Left lung (tissue), 10 donors: ENCODE measurements around the gene TMEM131L. TPM values are rescaled to one million over a fixed set of nuclear protein-coding genes. Genes with fewer than 3 reads are reported as not detected.

Experiments
- ATAC-seq: fragments of 200-7000 bp; cut with Tn5 transposase; one replicate; pipeline ENCODE4 v1.9.1; 2020; ENCODE audit warnings: moderate library complexity
- DNase-seq, 4 donors: peaks; one replicate each; pipeline ENCODE4 v3.0.0-alpha.2; 2013 to 2020
- H3K27ac ChIP-seq, 2 donors: fragments of 200-600 bp; sonication (generic) in 1 of 2; one replicate each; pipeline versions ENCODE4 v1.5.0 to v1.8.0; 2020 to 2021
- H3K27me3 ChIP-seq, 2 donors: fragments of 200-600 bp; sonication (generic) in 1 of 2; one replicate each; pipeline versions ENCODE4 v1.5.0 to v1.8.0; 2020 to 2021
- H3K36me3 ChIP-seq, 2 donors: fragments of 200-600 bp; sonication (generic) in 1 of 2; one replicate each; pipeline versions ENCODE4 v1.5.0 to v1.8.0; 2020 to 2021
- H3K4me1 ChIP-seq, 2 donors: fragments of 200-600 bp; one replicate each; pipeline ENCODE4 v1.8.0; 2021
- H3K4me3 ChIP-seq, 2 donors: fragments of 200-600 bp; sonication (generic) in 1 of 2; one replicate each; pipeline versions ENCODE4 v1.5.0 to v1.8.0; 2020 to 2021; ENCODE audit warnings: mild to moderate bottlenecking in 1 of 2
- H3K9me3 ChIP-seq, 2 donors: fragments of 200-600 bp; sonication (generic) in 1 of 2; one replicate each; pipeline versions ENCODE4 v1.5.0 to v1.8.0; 2020 to 2021
- CTCF ChIP-seq, 2 donors: fragments of 200-600 bp; sonication (generic) in 1 of 2; IDR thresholded peaks; one replicate each; pipeline versions ENCODE4 v1.5.0 to v1.8.0; 2021; ENCODE audit warnings: antibody characterized with exemption in 2 of 2
- intact Hi-C, 2 donors: fragments of 100-400 bp; cut with DNase I; formaldehyde crosslinking; loops; one replicate each; pipeline versions ENCODE4 v1.11.2 to v1.14.2; 2022
- polyA plus RNA-seq, 6 donors: library from polyadenylated mRNA; unstranded; fragments of 120-200 nt; gene quantifications; one replicate each; pipeline ENCODE4 v1.2.1, GENCODE V29; 2013; ENCODE audit not compliant: insufficient read length in 6 of 6
- total RNA-seq, 2 donors: library from RNA; stranded (reverse); fragmentation: NEBNext Ultra II Directional; extraction: Animal tissue kit (Norgen Biotek cat#: 25700); gene quantifications; one replicate each; pipeline ENCODE4 v1.2.1, GENCODE V29; 2021
- donor health status: DM: no; HTN: yes; CAD: no.
- donor health status: DM: no; HTN: no; CAD: no.

Gene TMEM131L
- total and polyA plus RNA-seq, 8 donors = 17.6 to 34.2 (median 30.4) TPM

- no peaks in the 10 kb centered on the region for H3K4me1 ChIP-seq
- H3K9me3 ChIP-seq = no peaks in the 10 kb centered on the region
- intact Hi-C loops = no loop called here
- TF ChIP-seq CTCF (IDR thresholded peaks at IDR 0.05) = no peak
- no peaks in the 10 kb centered on the region for H3K27me3 ChIP-seq
- H3K36me3 ChIP-seq = no peaks in the 10 kb centered on the region
- no peak overlapping the region for H3K27ac ChIP-seq
- H3K4me3 ChIP-seq = no peak overlapping the region
- ATAC-seq (no peak), DNase-seq (no peak)
Observed at GRCh38 chr4:153419673-153420278, 46.4 kb upstream of the TMEM131L start.

GRCh38 chr4:153420361-153420760 lies 45.8 kb upstream of the TMEM131L start:
- no peaks in the 10 kb centered on the region for H3K4me1 ChIP-seq
- H3K4me3 ChIP-seq = no peak overlapping the region
- DNase-seq = no peak
- no peak overlapping the region for H3K27ac ChIP-seq
- no peaks in the 10 kb centered on the region for H3K9me3 ChIP-seq
- TF ChIP-seq CTCF (IDR thresholded peaks at IDR 0.05) = no peak
- no peaks in the 10 kb centered on the region for H3K27me3 ChIP-seq
- intact Hi-C loops = no loop called here
- ATAC-seq = no peak
- no peaks in the 10 kb centered on the region for H3K36me3 ChIP-seq

GRCh38 chr4:153421941-153422340 lies 44.2 kb upstream of the TMEM131L start:
- ATAC-seq (no peak), DNase-seq (no peak)
- Histone ChIP-seq H3K4me1 (no peaks in the 10 kb centered on the region), H3K27ac (no peak overlapping the region), H3K9me3 (no peaks in the 10 kb centered on the region), H3K4me3 (no peak overlapping the region), H3K36me3 (no peaks in the 10 kb centered on the region), H3K27me3 (no peaks in the 10 kb centered on the region)
- intact Hi-C loops = no loop called here
- TF ChIP-seq CTCF (IDR thresholded peaks at IDR 0.05) = no peak

GRCh38 chr4:153426207-153426885 lies 39.8 kb upstream of the TMEM131L start:
- H3K27ac ChIP-seq = no peak overlapping the region
- no peaks in the 10 kb centered on the region for H3K27me3 ChIP-seq
- H3K9me3 ChIP-seq = no peaks in the 10 kb centered on the region
- ATAC-seq (no peak), DNase-seq (peak in 1 of 4 donors; percentile 30)
- no peak for TF ChIP-seq CTCF (IDR thresholded peaks at IDR 0.05)
- H3K4me3 ChIP-seq = no peak overlapping the region
- intact Hi-C loops = no loop called here
- H3K4me1 ChIP-seq = no peaks in the 10 kb centered on the region
- H3K36me3 ChIP-seq = no peaks in the 10 kb centered on the region

- Histone ChIP-seq H3K4me3 (no peak overlapping the region), H3K4me1 (no peaks in the 10 kb centered on the region), H3K27me3 (no peaks in the 10 kb centered on the region), H3K9me3 (no peaks in the 10 kb centered on the region), H3K36me3 (no peaks in the 10 kb centered on the region), H3K27ac (no peak overlapping the region)
- peak in 1 of 4 donors; percentile 32 for DNase-seq
- ATAC-seq = no peak
- TF ChIP-seq CTCF (IDR thresholded peaks at IDR 0.05) = no peak
- intact Hi-C loops = no loop called here
Observed at GRCh38 chr4:153427363-153428071, 38.6 kb upstream of the TMEM131L start.
